ENCODE measurements around the gene USP44.

GRCh38 chr12:95522692-95523091 is 28.6 kb downstream of the USP44 start:
- no peak for TF ChIP-seq CTCF (IDR thresholded peaks at IDR 0.05; ENCODE audit: poor library complexity, severe bottlenecking)
- no peak for TF ChIP-seq EZH2 (IDR thresholded peaks at IDR 0.05; ENCODE audit: borderline replicate concordance, insufficient read depth, low read length, poor library complexity, severe bottlenecking)
- TF ChIP-seq RAD21 (conservative IDR thresholded peaks at IDR 0.05) = no peak
- no peak for TF ChIP-seq EP300 (conservative IDR thresholded peaks at IDR 0.05; ENCODE audit: poor library complexity, severe bottlenecking)

Measured in neural cell (in vitro differentiated cells).